HCT116 (cell line): ENCODE measurements around the gene MED1. TPM values are rescaled to one million over a fixed set of nuclear protein-coding genes. Genes with fewer than 3 reads are reported as not detected.

ENCODE experiments used
- ATAC-seq: fragments of 200-7000 bp; cut with Tn5 transposase; 2 replicates; pipeline ENCODE4 v1.9.1; 2020; ENCODE audit warnings: mild to moderate bottlenecking, moderate library complexity
- BruUV-seq: library from RNA; stranded (reverse); fragments of 400-500 nt; replicated peaks from 2 replicates; lab custom pipeline; 2021; lab: Mats Ljungman, UMichigan
- CTCF ChIA-PET: fragments of 300-600 bp; sonication (Branson Sonifier 250); formaldehyde crosslinking; loops from one replicate; lab custom pipeline; 2021; ENCODE audit warnings: antibody characterized with exemption; lab: Charles Lee
- POLR2A ChIA-PET: fragments of 300-600, 350-600 bp; sonication (Branson Sonifier 250); formaldehyde crosslinking; loops from one replicate; lab custom pipeline; 2021; ENCODE audit warnings: antibody characterized with exemption; lab: Charles Lee
- RAD21 ChIA-PET, 2 experiments: fragments of 300-600 bp; sonication (Branson Sonifier 250); formaldehyde crosslinking; loops; one replicate each; lab custom pipeline; 2023; ENCODE audit warnings: low total read pairs in 2 of 2; ENCODE audit not compliant: uncharacterized antibody in 2 of 2, unreplicated experiment in 2 of 2, low non-redundant PET in 1 of 2; lab: Charles Lee
- DNase-seq: peaks from one replicate; pipeline ENCODE4 v3.0.0-alpha.2; 2010; ENCODE audit warnings: low read depth, low spot score
- H2AFZ ChIP-seq: fragments of 200-600 bp; shearing (Covaris generic), sonication (generic); 2 replicates; pipeline ENCODE4 v1.6.1; 2017; ENCODE audit warnings: low read depth, mixed run types, mixed read lengths, antibody characterized with exemption, low read length; ENCODE audit not compliant: poor library complexity, severe bottlenecking
- H3K27ac ChIP-seq: 2 replicates; pipeline ENCODE4 v1.5.1; 2012; ENCODE audit warnings: low read depth, low read length
- H3K27me3 ChIP-seq: fragments of 200-600 bp; sonication (generic); 2 replicates; pipeline ENCODE4 v1.6.1; 2016; ENCODE audit warnings: mixed run types, low read length, mixed read lengths; ENCODE audit not compliant: insufficient read depth
- H3K36me3 ChIP-seq, 2 experiments: fragments of 200-500 bp in 1 of 2; fragments of 200-600 bp in 1 of 2; sonication (Bioruptor generic) in 1 of 2; sonication (generic) in 1 of 2; 2 replicates each; pipeline versions ENCODE4 v1.5.1 to v1.6.1; 2014 to 2016; ENCODE audit warnings: low read length in 2 of 2, inconsistent platforms in 1 of 2, mixed read lengths in 1 of 2, mixed run types in 1 of 2; ENCODE audit not compliant: insufficient read depth in 2 of 2, control insufficient read depth in 1 of 2
- H3K4me1 ChIP-seq, 2 experiments: fragments of 200-600 bp in 1 of 2; sonication (generic) in 1 of 2; 2 replicates each; pipeline versions ENCODE4 v1.5.1 to v1.6.1; 2012 to 2017; ENCODE audit warnings: low read length in 2 of 2, inconsistent platforms in 1 of 2, mild to moderate bottlenecking in 1 of 2, mixed read lengths in 1 of 2, mixed run types in 1 of 2, moderate library complexity in 1 of 2; ENCODE audit not compliant: insufficient read depth in 2 of 2, control insufficient read depth in 1 of 2
- H3K4me2 ChIP-seq: fragments of 200-600 bp; sonication (generic); 2 replicates; pipeline ENCODE4 v1.6.1; 2017; ENCODE audit warnings: mixed run types, low read length, mixed read lengths
- H3K4me3 ChIP-seq, 2 experiments: fragments of 200-600 bp in 1 of 2; sonication (generic) in 1 of 2; replicated peaks in 1 of 2; 2 replicates each; pipeline ENCODE4 v1.5.1; 2011 to 2016; ENCODE audit warnings: low read length in 2 of 2, control low read depth in 1 of 2, low read depth in 1 of 2, mild to moderate bottlenecking in 1 of 2, mixed read lengths in 1 of 2, mixed run types in 1 of 2
- H3K79me2 ChIP-seq: fragments of 200-600 bp; sonication (generic); 2 replicates; pipeline ENCODE4 v1.6.1; 2017; ENCODE audit warnings: mild to moderate bottlenecking, mixed run types, low read length, moderate library complexity, mixed read lengths; ENCODE audit not compliant: insufficient read depth
- H3K9ac ChIP-seq: fragments of 200-600 bp; sonication (generic); 2 replicates; pipeline ENCODE4 v1.6.1; 2016; ENCODE audit warnings: low read length, mixed read lengths
- H3K9me2 ChIP-seq: fragments of 200-600 bp; sonication (generic), shearing (Covaris generic); 2 replicates; pipeline ENCODE4 v1.6.1; 2017; ENCODE audit warnings: mixed run types, mild to moderate bottlenecking, moderate library complexity; ENCODE audit not compliant: insufficient read depth
- H3K9me3 ChIP-seq, 2 experiments: fragments of 200-500 bp in 1 of 2; fragments of 200-600 bp in 1 of 2; sonication (Bioruptor generic) in 1 of 2; sonication (generic) in 1 of 2; 2 replicates each; pipeline ENCODE4 v1.6.1; 2014 to 2017; ENCODE audit warnings: low read length in 2 of 2, mixed read lengths in 2 of 2, inconsistent platforms in 1 of 2, low read depth in 1 of 2, mild to moderate bottlenecking in 1 of 2, mixed run types in 1 of 2, moderate library complexity in 1 of 2; ENCODE audit not compliant: control insufficient read depth in 1 of 2, insufficient read depth in 1 of 2
- H4K20me1 ChIP-seq: fragments of 200-600 bp; sonication (generic), shearing (Covaris generic); 2 replicates; pipeline ENCODE4 v1.6.1; 2017; ENCODE audit warnings: mixed run types, mild to moderate bottlenecking, moderate library complexity; ENCODE audit not compliant: insufficient read depth
- CEBPB ChIP-seq: IDR thresholded peaks from 2 replicates; pipeline ENCODE4 v1.6.1; 2012; ENCODE audit warnings: low read depth
- EGR1 ChIP-seq: IDR thresholded peaks from 2 replicates; pipeline ENCODE4 v1.6.1; 2012; ENCODE audit warnings: low read depth
- ELF1 ChIP-seq: IDR thresholded peaks from 2 replicates; pipeline ENCODE4 v1.6.1; 2012; ENCODE audit warnings: low read depth, borderline replicate concordance
- EZH2phosphoT487 ChIP-seq: fragments of 200-600 bp; IDR thresholded peaks from 2 replicates; pipeline ENCODE4 v1.6.1; 2018; ENCODE audit warnings: antibody characterized with exemption, borderline replicate concordance
- JUND ChIP-seq: IDR thresholded peaks from 2 replicates; pipeline ENCODE4 v1.6.1; 2012
- POLR2A ChIP-seq: IDR thresholded peaks from 2 replicates; pipeline ENCODE4 v1.7.0; 2011; ENCODE audit warnings: borderline replicate concordance; ENCODE audit not compliant: insufficient read depth, insufficient read length; ENCODE audit errors: extremely low read depth
- RAD21 ChIP-seq: IDR thresholded peaks from 2 replicates; pipeline ENCODE4 v1.6.1; 2012; ENCODE audit warnings: low read depth, mild to moderate bottlenecking
- SIN3A ChIP-seq: IDR thresholded peaks from 2 replicates; pipeline ENCODE4 v1.6.1; 2012; ENCODE audit warnings: low read depth
- SRF ChIP-seq: IDR thresholded peaks from 2 replicates; pipeline ENCODE4 v1.6.1; 2012; ENCODE audit warnings: low read depth
- YY1 ChIP-seq: IDR thresholded peaks from 2 replicates; pipeline ENCODE4 v1.6.1; 2011; ENCODE audit warnings: low read length, low read depth, moderate library complexity, mild to moderate bottlenecking; ENCODE audit not compliant: insufficient replicate concordance; ENCODE audit errors: extremely low read depth
- ZFX ChIP-seq: fragments of 450-650 bp; IDR thresholded peaks from 2 replicates; pipeline ENCODE4 v1.6.1; 2017
- intact Hi-C: fragments of 100-400 bp; cut with micrococcal nuclease; formaldehyde crosslinking; loops from 2 replicates; pipeline ENCODE4 v1.10.0; 2022
- total RNA-seq: library from RNA; stranded (reverse); gene quantifications from one replicate; pipeline ENCODE4 v1.2.1, GENCODE V29; 2021; ENCODE audit not compliant: unreplicated experiment
- TF ChIP-seq, protein P1 (sequence below): IDR thresholded peaks from 2 replicates; pipeline ENCODE4 v1.6.1; 2012
- TF ChIP-seq, protein P2 (sequence below), 3 experiments: fragments of 200-600 bp in 1 of 3; sonication (generic) in 1 of 3; IDR thresholded peaks in 2 of 3; conservative IDR thresholded peaks in 1 of 3; 2 replicates each; pipeline ENCODE4 v1.5.1; 2012 to 2017; ENCODE audit warnings: low read depth in 2 of 3, low read length in 2 of 3, antibody characterized with exemption in 1 of 3, borderline replicate concordance in 1 of 3, control low read depth in 1 of 3, mild to moderate bottlenecking in 1 of 3, mixed read lengths in 1 of 3, mixed run types in 1 of 3, moderate library complexity in 1 of 3; ENCODE audit not compliant: insufficient read depth in 1 of 3
- TF ChIP-seq, protein P3 (sequence below): IDR thresholded peaks from 2 replicates; pipeline ENCODE4 v1.6.1; 2012; ENCODE audit warnings: low read depth

MED1 gene
- total RNA-seq, 1 experiment from 2014 or later: 55.7 TPM

DNA sequence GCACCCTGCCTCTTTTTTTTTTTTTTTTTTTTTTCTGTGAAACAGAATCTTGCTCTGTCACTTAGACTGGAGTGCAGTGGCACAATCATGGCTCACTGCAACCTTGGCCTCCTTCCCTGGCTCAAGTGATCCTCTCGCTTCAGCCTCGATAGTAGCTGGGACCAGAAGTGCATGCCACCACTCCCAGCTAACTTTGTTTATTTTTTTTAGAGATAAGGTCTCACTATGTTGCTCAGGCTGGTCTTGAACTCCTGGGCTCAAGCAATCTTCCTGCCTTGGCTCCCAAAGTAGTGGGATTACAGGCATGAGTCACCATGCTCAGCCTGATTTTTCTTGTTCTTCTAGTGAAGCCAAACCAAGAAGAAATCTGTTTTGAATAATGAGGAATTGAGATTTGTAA, 35.2 kb upstream of the MED1 start:
- H3K9ac ChIP-seq: no peak overlapping the region
- H4K20me1 ChIP-seq: no peaks in the 10 kb centered on the region; the same call in 1 of the 2 replicates
- H3K36me3 ChIP-seq: peaks cover 6 to 12% of the 10 kb centered on the region in 2 experiments; a peak in 2 of 4 replicates
- no peak overlapping the region for H3K4me3 ChIP-seq
- no peaks in the 10 kb centered on the region for H3K9me3 ChIP-seq
- H3K79me2 ChIP-seq: peaks cover 72% of the 10 kb centered on the region
- no TSS peak for BruUV-seq
- H3K27me3 ChIP-seq: no peaks in the 10 kb centered on the region
- H3K4me2 ChIP-seq: no peak overlapping the region
- H3K9me2 ChIP-seq: no peaks in the 10 kb centered on the region
- DNase-seq (no peak), ATAC-seq (no peak)
- H2AFZ ChIP-seq: no peak overlapping the region
- H3K4me1 ChIP-seq: peaks cover 13% of the 10 kb centered on the region in 2 experiments
- ChIA-PET POLR2A (interaction anchor here (1.3 to 1.4 kb wide), 2 partner anchors 25 to 35 kb away, joined by 3 to 5 read pairs; partner anchors contain the start of genes CDK12 and MED1), CTCF (no interaction called here), RAD21 (no interaction called here)
- no peak for TF ChIP-seq RAD21
- no peak for TF ChIP-seq JUND
- no peak for TF ChIP-seq SRF
- TF ChIP-seq, protein P1, sequence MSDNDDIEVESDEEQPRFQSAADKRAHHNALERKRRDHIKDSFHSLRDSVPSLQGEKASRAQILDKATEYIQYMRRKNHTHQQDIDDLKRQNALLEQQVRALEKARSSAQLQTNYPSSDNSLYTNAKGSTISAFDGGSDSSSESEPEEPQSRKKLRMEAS: no peak
- TF ChIP-seq ELF1: no peak
- TF ChIP-seq EZH2phosphoT487: no peak
- TF ChIP-seq SIN3A: no peak
- TF ChIP-seq ZFX: no peak
- TF ChIP-seq, protein P2, sequence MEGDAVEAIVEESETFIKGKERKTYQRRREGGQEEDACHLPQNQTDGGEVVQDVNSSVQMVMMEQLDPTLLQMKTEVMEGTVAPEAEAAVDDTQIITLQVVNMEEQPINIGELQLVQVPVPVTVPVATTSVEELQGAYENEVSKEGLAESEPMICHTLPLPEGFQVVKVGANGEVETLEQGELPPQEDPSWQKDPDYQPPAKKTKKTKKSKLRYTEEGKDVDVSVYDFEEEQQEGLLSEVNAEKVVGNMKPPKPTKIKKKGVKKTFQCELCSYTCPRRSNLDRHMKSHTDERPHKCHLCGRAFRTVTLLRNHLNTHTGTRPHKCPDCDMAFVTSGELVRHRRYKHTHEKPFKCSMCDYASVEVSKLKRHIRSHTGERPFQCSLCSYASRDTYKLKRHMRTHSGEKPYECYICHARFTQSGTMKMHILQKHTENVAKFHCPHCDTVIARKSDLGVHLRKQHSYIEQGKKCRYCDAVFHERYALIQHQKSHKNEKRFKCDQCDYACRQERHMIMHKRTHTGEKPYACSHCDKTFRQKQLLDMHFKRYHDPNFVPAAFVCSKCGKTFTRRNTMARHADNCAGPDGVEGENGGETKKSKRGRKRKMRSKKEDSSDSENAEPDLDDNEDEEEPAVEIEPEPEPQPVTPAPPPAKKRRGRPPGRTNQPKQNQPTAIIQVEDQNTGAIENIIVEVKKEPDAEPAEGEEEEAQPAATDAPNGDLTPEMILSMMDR (IDR thresholded peaks at IDR 0.05 in 2 of 3, conservative IDR thresholded peaks at IDR 0.05 in 1 of 3; ENCODE audit: borderline replicate concordance in 1 of 3, insufficient read depth in 1 of 3, low read depth in 2 of 3, low read length in 2 of 3): no peak
- no peak for TF ChIP-seq EGR1
- no peak for TF ChIP-seq YY1
- TF ChIP-seq POLR2A: no peak
- no peak for TF ChIP-seq CEBPB
- TF ChIP-seq, protein P3, sequence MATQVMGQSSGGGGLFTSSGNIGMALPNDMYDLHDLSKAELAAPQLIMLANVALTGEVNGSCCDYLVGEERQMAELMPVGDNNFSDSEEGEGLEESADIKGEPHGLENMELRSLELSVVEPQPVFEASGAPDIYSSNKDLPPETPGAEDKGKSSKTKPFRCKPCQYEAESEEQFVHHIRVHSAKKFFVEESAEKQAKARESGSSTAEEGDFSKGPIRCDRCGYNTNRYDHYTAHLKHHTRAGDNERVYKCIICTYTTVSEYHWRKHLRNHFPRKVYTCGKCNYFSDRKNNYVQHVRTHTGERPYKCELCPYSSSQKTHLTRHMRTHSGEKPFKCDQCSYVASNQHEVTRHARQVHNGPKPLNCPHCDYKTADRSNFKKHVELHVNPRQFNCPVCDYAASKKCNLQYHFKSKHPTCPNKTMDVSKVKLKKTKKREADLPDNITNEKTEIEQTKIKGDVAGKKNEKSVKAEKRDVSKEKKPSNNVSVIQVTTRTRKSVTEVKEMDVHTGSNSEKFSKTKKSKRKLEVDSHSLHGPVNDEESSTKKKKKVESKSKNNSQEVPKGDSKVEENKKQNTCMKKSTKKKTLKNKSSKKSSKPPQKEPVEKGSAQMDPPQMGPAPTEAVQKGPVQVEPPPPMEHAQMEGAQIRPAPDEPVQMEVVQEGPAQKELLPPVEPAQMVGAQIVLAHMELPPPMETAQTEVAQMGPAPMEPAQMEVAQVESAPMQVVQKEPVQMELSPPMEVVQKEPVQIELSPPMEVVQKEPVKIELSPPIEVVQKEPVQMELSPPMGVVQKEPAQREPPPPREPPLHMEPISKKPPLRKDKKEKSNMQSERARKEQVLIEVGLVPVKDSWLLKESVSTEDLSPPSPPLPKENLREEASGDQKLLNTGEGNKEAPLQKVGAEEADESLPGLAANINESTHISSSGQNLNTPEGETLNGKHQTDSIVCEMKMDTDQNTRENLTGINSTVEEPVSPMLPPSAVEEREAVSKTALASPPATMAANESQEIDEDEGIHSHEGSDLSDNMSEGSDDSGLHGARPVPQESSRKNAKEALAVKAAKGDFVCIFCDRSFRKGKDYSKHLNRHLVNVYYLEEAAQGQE: no peak
- H3K27ac ChIP-seq: peak overlapping the region; percentile 43; the same call in 1 of the 2 replicates
- intact Hi-C loops: no loop called here
